ENCODE measurements around the gene TREH.

The TREH gene

DNA sequence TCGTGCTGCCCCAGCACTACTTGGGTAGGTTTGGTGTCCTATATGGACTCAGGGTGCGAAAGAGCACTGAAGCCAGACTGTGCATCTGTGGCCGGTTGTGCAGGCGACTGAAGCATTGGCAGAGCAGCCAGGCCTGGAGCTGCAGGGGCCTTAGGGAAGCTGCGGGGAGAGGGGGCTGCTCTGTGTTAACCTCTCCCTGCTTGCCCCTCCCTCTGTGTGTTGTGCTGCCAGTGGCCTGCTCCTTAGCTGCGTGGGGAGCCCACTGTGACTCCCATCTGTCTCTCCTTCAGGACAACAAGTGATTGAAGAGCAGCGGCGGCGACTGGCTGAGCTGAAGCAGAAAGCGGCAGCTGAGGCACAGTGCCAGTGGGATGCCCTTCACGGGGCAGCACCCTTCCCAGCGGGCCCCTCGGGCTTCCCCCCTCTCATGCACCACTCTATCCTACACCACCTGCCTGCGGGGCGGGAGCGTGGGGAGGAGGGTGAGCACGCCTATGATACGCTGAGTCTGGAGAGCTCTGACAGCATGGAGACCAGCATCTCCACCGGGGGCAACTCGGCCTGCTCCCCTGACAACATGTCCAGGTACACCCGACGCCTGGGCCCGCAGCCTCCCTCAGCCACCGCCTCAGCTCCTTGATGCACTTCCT lies 34.3 kb downstream of the TREH start:
- H3K4me3 ChIP-seq (replicated peaks; ENCODE audit: low read depth, low read length) = no peak overlapping the region
- DNase-seq (ENCODE audit: extremely low read depth, low read depth) = no peak
- TF ChIP-seq, protein P1, sequence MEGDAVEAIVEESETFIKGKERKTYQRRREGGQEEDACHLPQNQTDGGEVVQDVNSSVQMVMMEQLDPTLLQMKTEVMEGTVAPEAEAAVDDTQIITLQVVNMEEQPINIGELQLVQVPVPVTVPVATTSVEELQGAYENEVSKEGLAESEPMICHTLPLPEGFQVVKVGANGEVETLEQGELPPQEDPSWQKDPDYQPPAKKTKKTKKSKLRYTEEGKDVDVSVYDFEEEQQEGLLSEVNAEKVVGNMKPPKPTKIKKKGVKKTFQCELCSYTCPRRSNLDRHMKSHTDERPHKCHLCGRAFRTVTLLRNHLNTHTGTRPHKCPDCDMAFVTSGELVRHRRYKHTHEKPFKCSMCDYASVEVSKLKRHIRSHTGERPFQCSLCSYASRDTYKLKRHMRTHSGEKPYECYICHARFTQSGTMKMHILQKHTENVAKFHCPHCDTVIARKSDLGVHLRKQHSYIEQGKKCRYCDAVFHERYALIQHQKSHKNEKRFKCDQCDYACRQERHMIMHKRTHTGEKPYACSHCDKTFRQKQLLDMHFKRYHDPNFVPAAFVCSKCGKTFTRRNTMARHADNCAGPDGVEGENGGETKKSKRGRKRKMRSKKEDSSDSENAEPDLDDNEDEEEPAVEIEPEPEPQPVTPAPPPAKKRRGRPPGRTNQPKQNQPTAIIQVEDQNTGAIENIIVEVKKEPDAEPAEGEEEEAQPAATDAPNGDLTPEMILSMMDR (IDR thresholded peaks at IDR 0.05; ENCODE audit: low read depth, low read length, missing control alignments) = no peak

DNA sequence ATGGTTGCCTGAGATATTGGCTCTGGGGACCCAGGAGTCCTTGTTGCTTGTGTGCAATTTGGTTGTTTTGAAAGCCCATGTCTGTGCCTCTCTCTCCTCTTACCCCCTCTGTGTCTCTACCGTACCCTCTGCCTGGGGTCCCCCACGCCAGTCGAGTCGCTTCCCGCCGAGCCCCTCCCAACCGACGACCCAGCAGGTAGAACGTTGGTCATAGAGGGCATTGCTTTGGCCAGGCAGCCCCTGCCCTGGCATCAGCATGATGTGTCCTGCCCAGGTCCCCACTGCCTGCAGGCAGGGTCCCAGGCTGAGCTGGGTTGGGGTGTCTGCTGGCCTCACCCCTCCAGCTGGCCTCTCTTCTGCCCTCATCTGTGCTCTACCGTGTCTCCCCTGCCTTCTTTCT lies 35.0 kb downstream of the TREH start:
- no peak for DNase-seq (ENCODE audit: extremely low read depth, low read depth)
- TF ChIP-seq, protein P1 (IDR thresholded peaks at IDR 0.05; ENCODE audit: low read depth, low read length, missing control alignments) = no peak
- H3K4me3 ChIP-seq (replicated peaks; ENCODE audit: low read depth, low read length) = no peak overlapping the region

DNA sequence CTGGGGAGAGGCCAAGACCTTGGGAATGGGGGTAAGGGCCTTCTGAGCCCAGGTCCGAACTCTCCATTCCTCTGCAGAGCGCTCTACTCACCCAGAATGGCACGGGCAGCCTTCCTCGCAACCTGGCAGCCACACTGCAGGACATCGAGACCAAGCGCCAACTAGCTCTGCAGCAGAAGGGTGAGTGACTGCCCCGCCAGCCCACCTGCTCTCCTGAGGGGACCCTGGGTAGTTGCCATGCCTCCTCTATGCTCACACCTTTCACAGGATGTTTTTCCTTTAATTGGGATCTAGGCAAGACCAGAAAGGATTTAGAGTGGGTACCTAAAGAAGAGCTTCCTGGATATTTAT lies 35.5 kb downstream of the TREH start:
- H3K4me3 ChIP-seq (replicated peaks; ENCODE audit: low read depth, low read length) = no peak overlapping the region
- TF ChIP-seq, protein P1 (IDR thresholded peaks at IDR 0.05; ENCODE audit: low read depth, low read length, missing control alignments) = no peak
- DNase-seq (ENCODE audit: extremely low read depth, low read depth) = no peak

DNA sequence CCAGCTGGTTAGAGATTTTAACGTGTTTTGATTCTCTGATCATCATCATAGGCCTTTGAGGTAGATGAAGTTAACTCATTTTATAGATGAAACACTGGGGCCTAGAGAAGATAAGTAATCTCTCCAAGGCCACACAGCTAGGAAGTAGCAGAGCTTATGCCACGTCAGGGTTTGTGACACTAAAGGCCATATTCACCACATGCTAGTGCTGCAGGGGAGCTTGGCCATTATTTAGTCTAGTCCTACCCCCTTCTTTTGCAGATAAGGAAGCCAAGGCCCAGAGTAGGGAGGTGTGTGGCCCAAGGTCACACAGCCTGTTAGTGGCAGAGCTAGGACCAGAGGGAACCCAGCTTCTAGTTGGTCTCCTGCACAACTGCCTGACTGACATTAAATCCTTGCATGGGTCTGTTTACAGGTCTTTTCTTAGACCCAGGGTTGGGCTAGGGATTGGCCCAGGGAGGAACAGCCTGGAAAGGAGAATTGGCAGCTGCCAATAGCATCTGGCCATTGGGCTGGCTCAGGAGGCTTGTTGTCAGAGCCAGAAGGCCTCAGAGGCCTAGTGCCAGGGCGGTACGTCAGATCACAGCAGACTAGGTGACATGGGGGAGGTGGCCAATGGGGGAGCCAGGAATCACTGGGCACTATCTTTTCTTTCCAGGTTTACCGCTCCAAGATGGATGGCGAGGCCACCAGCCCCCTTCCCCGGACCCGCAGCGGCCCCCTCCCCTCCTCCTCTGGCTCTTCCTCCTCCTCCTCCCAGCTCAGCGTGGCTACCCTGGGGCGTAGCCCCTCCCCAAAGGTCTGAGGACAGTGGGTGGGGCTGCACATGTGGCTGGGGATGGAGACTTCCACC lies 36.1 kb downstream of the TREH start:
- DNase-seq (ENCODE audit: extremely low read depth, low read depth) = no peak
- TF ChIP-seq, protein P1 (IDR thresholded peaks at IDR 0.05; ENCODE audit: low read depth, low read length, missing control alignments) = no peak
- no peak overlapping the region for H3K4me3 ChIP-seq (replicated peaks; ENCODE audit: low read depth, low read length)

DNA sequence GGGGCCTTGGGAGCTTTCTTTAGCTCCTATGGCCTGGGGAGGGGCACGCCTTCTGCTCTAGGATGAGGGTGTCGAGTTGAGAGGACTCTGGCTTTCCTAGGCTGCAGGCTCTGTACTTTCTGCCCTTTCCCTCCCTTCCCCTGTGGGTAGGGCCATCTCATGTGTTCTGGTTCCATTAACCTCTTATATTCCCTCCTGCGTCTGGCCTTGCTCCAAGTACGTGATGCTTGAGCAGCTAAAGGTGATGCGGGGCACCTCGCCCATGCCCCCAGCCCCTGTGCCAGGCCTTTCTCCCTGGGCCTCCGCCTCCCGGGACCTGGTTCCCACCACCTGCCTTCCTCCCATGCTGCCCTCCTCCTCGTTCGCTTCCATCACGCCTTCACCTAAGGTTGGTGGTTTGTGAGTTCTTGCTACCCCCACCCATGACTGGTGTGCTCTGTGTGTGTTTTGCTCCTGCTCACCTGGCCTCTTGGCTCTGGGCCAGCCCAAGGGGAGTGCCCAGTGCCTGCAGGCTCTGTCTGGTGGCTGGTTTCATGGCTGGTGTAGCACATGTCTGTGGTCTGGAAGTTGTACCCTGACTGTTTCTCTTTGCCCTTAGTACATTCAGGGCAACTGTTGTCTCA lies 37.9 kb downstream of the TREH start:
- DNase-seq (ENCODE audit: extremely low read depth, low read depth) = no peak
- TF ChIP-seq, protein P1 (IDR thresholded peaks at IDR 0.05; ENCODE audit: low read depth, low read length, missing control alignments) = no peak
- no peak overlapping the region for H3K4me3 ChIP-seq (replicated peaks; ENCODE audit: low read depth, low read length)

DNA sequence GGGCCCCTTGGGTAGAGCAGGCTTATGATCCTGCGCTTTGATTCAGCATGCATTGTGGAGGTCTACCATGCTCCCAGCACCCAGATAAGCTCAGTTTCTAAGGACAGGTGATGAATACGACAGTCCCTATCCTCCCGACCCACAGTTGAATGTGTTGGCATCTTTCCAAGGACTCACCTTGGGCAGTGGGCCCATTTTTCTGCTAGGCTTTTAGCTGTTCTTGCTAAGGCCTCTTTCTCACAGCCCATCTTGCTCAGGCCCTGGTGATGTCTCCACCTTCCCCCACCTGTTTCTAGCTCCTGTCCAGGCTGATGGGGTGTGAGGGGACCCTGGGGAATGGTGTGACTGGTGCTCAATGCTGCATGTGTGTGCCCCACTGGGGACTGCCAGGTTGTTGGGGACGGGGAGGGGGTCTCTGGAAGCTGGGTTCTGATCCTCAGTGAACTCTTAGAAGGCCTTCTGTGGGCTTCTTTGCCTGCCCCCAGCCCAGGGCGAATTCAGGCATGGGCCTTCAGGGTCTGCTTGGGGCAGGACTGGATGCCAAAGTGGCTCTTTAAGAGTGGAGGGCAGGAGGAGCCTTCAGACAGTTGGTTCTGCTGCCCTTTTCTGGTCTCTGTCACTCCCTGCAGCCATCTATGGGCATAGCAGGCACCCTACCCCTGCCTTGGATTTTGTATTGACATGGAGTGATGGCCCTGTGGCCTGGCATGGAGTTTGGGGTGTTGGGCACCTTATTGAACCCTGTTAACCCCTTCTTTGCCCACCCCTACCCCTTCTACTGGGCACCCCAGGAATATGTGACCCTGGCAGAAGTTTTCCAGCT lies 38.9 kb downstream of the TREH start:
- no peak for DNase-seq (ENCODE audit: extremely low read depth, low read depth)
- no peak overlapping the region for H3K4me3 ChIP-seq (replicated peaks; ENCODE audit: low read depth, low read length)
- TF ChIP-seq, protein P1 (IDR thresholded peaks at IDR 0.05; ENCODE audit: low read depth, low read length, missing control alignments) = no peak

All from HFF-Myc (cell line).